ENCODE measurements around the gene PLEKHM3.

PLEKHM3 gene

GRCh38 chr2:207839028-207839427 is 186.3 kb downstream of the PLEKHM3 start:
- Histone ChIP-seq H3K4me3 (ENCODE audit: low read length in 2 of 2) (no peak overlapping the region), H3K36me3 (ENCODE audit: control insufficient read depth in 2 of 2, insufficient read depth in 2 of 2, low read length in 2 of 2) (no peaks in the 10 kb centered on the region), H3K27me3 (ENCODE audit: control insufficient read depth in 1 of 2, insufficient read depth in 2 of 2, low read length in 2 of 2) (no peaks in the 10 kb centered on the region), H3K9ac (ENCODE audit: low read length in 2 of 2) (no peak overlapping the region), H3K9me3 (ENCODE audit: control insufficient read depth in 2 of 2, low read length in 2 of 2) (no peaks in the 10 kb centered on the region), H3K4me1 (ENCODE audit: control insufficient read depth, insufficient read depth, low read length) (peaks cover 12% of the 10 kb centered on the region), H3K27ac (ENCODE audit: low read length) (no peak overlapping the region)

GRCh38 chr2:207836521-207837133 is 188.7 kb downstream of the PLEKHM3 start:
- Histone ChIP-seq H3K4me3 (ENCODE audit: low read length in 2 of 2) (peak overlapping the region in 1 of 2 donors; percentile 8), H3K27ac (ENCODE audit: low read length) (peak overlapping the region; percentile 62), H3K9ac (ENCODE audit: low read length in 2 of 2) (peak overlapping the region in 1 of 2 donors; percentile 47), H3K36me3 (ENCODE audit: control insufficient read depth in 2 of 2, insufficient read depth in 2 of 2, low read length in 2 of 2) (no peaks in the 10 kb centered on the region), H3K9me3 (ENCODE audit: control insufficient read depth in 2 of 2, low read length in 2 of 2) (no peaks in the 10 kb centered on the region), H3K27me3 (ENCODE audit: control insufficient read depth in 1 of 2, insufficient read depth in 2 of 2, low read length in 2 of 2) (no peaks in the 10 kb centered on the region), H3K4me1 (ENCODE audit: control insufficient read depth, insufficient read depth, low read length) (peaks cover 12% of the 10 kb centered on the region)

GRCh38 chr2:207835805-207836204 is 189.5 kb downstream of the PLEKHM3 start:
- H3K27ac ChIP-seq (ENCODE audit: low read length): no peak overlapping the region

GRCh38 chr2:207833251-207833751 is 192.0 kb downstream of the PLEKHM3 start:
- Histone ChIP-seq H3K4me1 (ENCODE audit: control insufficient read depth, insufficient read depth, low read length) (peaks cover 17% of the 10 kb centered on the region), H3K27ac (ENCODE audit: low read length) (no peak overlapping the region), H3K4me3 (ENCODE audit: low read length in 2 of 2) (no peak overlapping the region), H3K9me3 (ENCODE audit: control insufficient read depth in 2 of 2, low read length in 2 of 2) (no peaks in the 10 kb centered on the region), H3K27me3 (ENCODE audit: control insufficient read depth in 1 of 2, insufficient read depth in 2 of 2, low read length in 2 of 2) (no peaks in the 10 kb centered on the region), H3K36me3 (ENCODE audit: control insufficient read depth in 2 of 2, insufficient read depth in 2 of 2, low read length in 2 of 2) (no peaks in the 10 kb centered on the region), H3K9ac (ENCODE audit: low read length in 2 of 2) (no peak overlapping the region)

More at GRCh38 chr2:207835805-207836204, 189.5 kb downstream of the PLEKHM3 start:
- Histone ChIP-seq H3K9me3 (ENCODE audit: control insufficient read depth in 2 of 2, low read length in 2 of 2) (no peaks in the 10 kb centered on the region), H3K36me3 (ENCODE audit: control insufficient read depth in 2 of 2, insufficient read depth in 2 of 2, low read length in 2 of 2) (no peaks in the 10 kb centered on the region), H3K4me1 (ENCODE audit: control insufficient read depth, insufficient read depth, low read length) (peaks cover 12% of the 10 kb centered on the region), H3K4me3 (ENCODE audit: low read length in 2 of 2) (no peak overlapping the region), H3K9ac (ENCODE audit: low read length in 2 of 2) (no peak overlapping the region), H3K27me3 (ENCODE audit: control insufficient read depth in 1 of 2, insufficient read depth in 2 of 2, low read length in 2 of 2) (no peaks in the 10 kb centered on the region)

GRCh38 chr2:207831584-207832248 is 193.6 kb downstream of the PLEKHM3 start:
- Histone ChIP-seq H3K4me1 (ENCODE audit: control insufficient read depth, insufficient read depth, low read length) (peaks cover 26% of the 10 kb centered on the region), H3K36me3 (ENCODE audit: control insufficient read depth in 2 of 2, insufficient read depth in 2 of 2, low read length in 2 of 2) (peaks cover 0 to 2% of the 10 kb centered on the region in 2 donors), H3K9me3 (ENCODE audit: control insufficient read depth in 2 of 2, low read length in 2 of 2) (no peaks in the 10 kb centered on the region), H3K27me3 (ENCODE audit: control insufficient read depth in 1 of 2, insufficient read depth in 2 of 2, low read length in 2 of 2) (no peaks in the 10 kb centered on the region), H3K4me3 (ENCODE audit: low read length in 2 of 2) (no peak overlapping the region), H3K9ac (ENCODE audit: low read length in 2 of 2) (no peak overlapping the region), H3K27ac (ENCODE audit: low read length) (no peak overlapping the region)

- Histone ChIP-seq H3K27me3 (ENCODE audit: control insufficient read depth in 1 of 2, insufficient read depth in 2 of 2, low read length in 2 of 2) (no peaks in the 10 kb centered on the region), H3K27ac (ENCODE audit: low read length) (no peak overlapping the region), H3K9me3 (ENCODE audit: control insufficient read depth in 2 of 2, low read length in 2 of 2) (no peaks in the 10 kb centered on the region), H3K4me1 (ENCODE audit: control insufficient read depth, insufficient read depth, low read length) (peaks cover 28% of the 10 kb centered on the region), H3K36me3 (ENCODE audit: control insufficient read depth in 2 of 2, insufficient read depth in 2 of 2, low read length in 2 of 2) (peaks cover 0 to 2% of the 10 kb centered on the region in 2 donors), H3K4me3 (ENCODE audit: low read length in 2 of 2) (no peak overlapping the region), H3K9ac (ENCODE audit: low read length in 2 of 2) (no peak overlapping the region)
Measured at GRCh38 chr2:207830778-207831438, 194.4 kb downstream of the PLEKHM3 start.

GRCh38 chr2:207828361-207829057 is 196.8 kb downstream of the PLEKHM3 start:
- Histone ChIP-seq H3K36me3 (ENCODE audit: control insufficient read depth in 2 of 2, insufficient read depth in 2 of 2, low read length in 2 of 2) (peaks cover 0 to 2% of the 10 kb centered on the region in 2 donors), H3K9ac (ENCODE audit: low read length in 2 of 2) (no peak overlapping the region), H3K27me3 (ENCODE audit: control insufficient read depth in 1 of 2, insufficient read depth in 2 of 2, low read length in 2 of 2) (no peaks in the 10 kb centered on the region), H3K4me1 (ENCODE audit: control insufficient read depth, insufficient read depth, low read length) (peaks cover 50% of the 10 kb centered on the region), H3K4me3 (ENCODE audit: low read length in 2 of 2) (no peak overlapping the region), H3K9me3 (ENCODE audit: control insufficient read depth in 2 of 2, low read length in 2 of 2) (no peaks in the 10 kb centered on the region), H3K27ac (ENCODE audit: low read length) (peak overlapping the region; percentile 37)

GRCh38 chr2:207825978-207826377 is 199.3 kb downstream of the PLEKHM3 start:
- Histone ChIP-seq H3K4me3 (ENCODE audit: low read length in 2 of 2) (peak overlapping the region; percentile 50 to 63), H3K9ac (ENCODE audit: low read length in 2 of 2) (peak overlapping the region in 1 of 2 donors; percentile 29), H3K9me3 (ENCODE audit: control insufficient read depth in 2 of 2, low read length in 2 of 2) (no peaks in the 10 kb centered on the region), H3K27ac (ENCODE audit: low read length) (peak overlapping the region; percentile 90), H3K4me1 (ENCODE audit: control insufficient read depth, insufficient read depth, low read length) (peaks cover 54% of the 10 kb centered on the region), H3K36me3 (ENCODE audit: control insufficient read depth in 2 of 2, insufficient read depth in 2 of 2, low read length in 2 of 2) (peaks cover 0 to 2% of the 10 kb centered on the region in 2 donors), H3K27me3 (ENCODE audit: control insufficient read depth in 1 of 2, insufficient read depth in 2 of 2, low read length in 2 of 2) (no peaks in the 10 kb centered on the region)

GRCh38 chr2:207825045-207825954 is 200.0 kb downstream of the PLEKHM3 start:
- peaks cover 61% of the 10 kb centered on the region for H3K4me1 ChIP-seq (ENCODE audit: control insufficient read depth, insufficient read depth, low read length)
- H3K36me3 ChIP-seq (ENCODE audit: control insufficient read depth in 2 of 2, insufficient read depth in 2 of 2, low read length in 2 of 2): peaks cover 0 to 2% of the 10 kb centered on the region in 2 donors
- peak overlapping the region; percentile 29 to 42 for H3K9ac ChIP-seq (ENCODE audit: low read length in 2 of 2)
- H3K9me3 ChIP-seq (ENCODE audit: control insufficient read depth in 2 of 2, low read length in 2 of 2): no peaks in the 10 kb centered on the region
- peak overlapping the region; percentile 50 to 63 for H3K4me3 ChIP-seq (ENCODE audit: low read length in 2 of 2)
- H3K27me3 ChIP-seq (ENCODE audit: control insufficient read depth in 1 of 2, insufficient read depth in 2 of 2, low read length in 2 of 2): no peaks in the 10 kb centered on the region
- peak overlapping the region; percentile 90 for H3K27ac ChIP-seq (ENCODE audit: low read length)
